Fibroblast of skin of abdomen (primary cell): ENCODE data around the gene URGCP.
"Not testable (repeated sequence)": the region's sequence is repeated elsewhere in the genome, so short reads cannot be mapped to it uniquely, and the experiment has no call there.

ENCODE experiments used
- DNase-seq: peaks from one replicate; pipeline ENCODE4 v3.0.0-alpha.2; 2013

The URGCP gene

DNA sequence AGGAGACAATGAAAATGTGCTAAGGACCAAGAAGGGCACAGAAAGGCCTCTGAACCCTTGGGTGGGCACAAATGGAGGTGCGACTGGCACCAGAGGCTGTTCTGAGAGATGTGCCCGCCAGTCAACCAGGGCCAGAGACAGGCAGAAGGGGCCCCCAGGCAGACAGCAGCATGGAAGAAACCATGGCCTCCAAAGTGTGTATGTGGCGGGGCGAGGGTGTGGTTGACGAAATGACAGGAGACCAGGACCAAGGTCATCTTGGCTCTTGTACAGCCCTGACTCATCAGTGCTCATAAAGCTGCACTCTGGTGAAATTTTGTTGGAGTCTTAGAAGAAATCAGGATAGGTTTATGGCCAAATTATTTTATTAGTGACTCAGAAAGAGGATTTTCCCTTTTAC, 33.1 kb downstream of the URGCP start:
- DNase-seq: peak; percentile 59

DNA sequence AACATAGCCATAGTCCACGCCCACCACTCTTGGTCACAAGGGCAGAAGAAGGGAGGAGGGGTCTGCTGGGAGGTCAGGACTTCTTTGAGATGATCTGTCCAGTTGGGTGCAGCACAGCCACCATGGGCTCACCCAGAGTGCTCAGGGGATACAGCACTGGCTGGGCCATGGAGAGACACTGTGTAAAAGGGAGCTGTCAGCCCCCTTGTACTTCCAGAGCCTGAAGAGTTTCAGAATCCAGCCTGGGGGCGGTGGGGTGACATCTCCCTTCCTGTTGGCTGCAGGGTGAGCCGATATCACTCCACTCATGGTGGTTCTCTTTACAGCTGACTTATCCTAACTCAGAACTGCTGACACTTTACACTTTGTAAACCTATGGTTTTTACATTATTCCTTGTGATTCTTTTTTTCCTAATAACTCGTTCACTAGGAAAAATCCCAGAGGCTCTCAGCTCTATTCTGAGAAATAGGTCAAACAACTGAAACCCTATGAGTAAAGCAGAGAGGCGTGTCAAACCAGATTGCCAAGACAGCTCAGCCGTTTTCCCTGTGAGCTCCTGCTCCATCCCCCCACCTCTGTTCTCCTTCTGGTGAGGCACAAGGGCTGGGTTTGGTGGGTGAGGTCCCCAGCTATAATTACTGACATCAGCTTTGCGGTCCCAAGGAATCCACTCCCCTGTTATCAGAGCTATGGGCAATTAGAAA, 33.8 kb downstream of the URGCP start:
- peak; percentile 76 for DNase-seq

DNA sequence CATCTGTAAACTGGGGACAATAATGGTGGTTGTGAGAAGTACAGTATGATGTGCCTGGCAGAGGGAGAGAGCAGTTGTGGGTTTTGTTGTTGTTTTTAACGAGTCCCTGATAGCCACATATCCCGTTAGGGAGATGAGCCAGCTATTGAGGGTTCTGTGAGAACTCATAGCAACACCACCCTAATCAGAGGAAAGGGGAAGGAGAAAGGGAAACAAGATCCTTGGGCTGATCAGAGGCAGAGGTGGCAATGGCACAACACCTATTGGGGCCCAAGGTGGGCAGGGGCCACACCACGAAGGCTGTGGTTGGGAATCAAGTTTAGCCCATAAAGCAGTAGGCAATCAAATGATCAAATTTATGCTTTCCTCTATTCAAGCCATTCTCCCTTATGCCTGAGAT, 35.3 kb downstream of the URGCP start:
- DNase-seq: no peak

DNA sequence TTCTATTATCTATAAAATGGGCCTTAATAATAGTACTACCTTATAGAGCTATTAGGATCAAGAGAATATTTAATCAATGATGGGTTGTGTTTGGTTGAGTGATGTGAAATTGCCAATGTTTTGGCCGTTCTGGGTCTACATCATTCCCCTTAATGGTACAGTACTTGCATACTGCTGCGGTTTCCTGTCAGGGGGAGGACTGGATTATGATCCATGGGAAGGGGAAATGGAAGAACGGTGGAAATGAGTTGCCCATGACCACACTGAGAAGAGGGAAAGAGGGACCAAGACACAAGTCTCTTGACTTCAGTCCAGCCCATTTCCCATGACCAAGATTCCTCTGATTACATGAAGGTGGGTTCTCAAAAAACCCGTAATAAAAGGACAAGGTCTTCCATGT, 36.1 kb downstream of the URGCP start:
- DNase-seq: no peak

DNA sequence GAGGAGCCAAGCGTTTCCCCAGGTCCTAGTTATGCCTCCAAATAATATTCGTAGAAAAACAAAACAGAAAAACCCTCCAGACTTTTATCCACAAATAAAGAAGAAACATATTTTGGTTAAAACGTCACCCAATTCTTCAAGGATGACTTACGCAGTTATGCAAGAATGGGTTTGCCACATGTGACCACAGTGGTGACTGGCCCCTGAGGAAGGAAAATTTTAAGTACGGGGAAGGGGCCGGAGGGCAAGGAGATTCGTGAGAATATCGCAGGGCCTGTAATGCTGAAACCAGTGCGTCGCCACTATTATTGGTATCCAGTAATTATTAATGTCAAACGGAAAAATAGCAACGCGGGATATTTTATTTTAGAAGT, 36.5 kb downstream of the URGCP start:
- DNase-seq: peak; percentile 93

DNA sequence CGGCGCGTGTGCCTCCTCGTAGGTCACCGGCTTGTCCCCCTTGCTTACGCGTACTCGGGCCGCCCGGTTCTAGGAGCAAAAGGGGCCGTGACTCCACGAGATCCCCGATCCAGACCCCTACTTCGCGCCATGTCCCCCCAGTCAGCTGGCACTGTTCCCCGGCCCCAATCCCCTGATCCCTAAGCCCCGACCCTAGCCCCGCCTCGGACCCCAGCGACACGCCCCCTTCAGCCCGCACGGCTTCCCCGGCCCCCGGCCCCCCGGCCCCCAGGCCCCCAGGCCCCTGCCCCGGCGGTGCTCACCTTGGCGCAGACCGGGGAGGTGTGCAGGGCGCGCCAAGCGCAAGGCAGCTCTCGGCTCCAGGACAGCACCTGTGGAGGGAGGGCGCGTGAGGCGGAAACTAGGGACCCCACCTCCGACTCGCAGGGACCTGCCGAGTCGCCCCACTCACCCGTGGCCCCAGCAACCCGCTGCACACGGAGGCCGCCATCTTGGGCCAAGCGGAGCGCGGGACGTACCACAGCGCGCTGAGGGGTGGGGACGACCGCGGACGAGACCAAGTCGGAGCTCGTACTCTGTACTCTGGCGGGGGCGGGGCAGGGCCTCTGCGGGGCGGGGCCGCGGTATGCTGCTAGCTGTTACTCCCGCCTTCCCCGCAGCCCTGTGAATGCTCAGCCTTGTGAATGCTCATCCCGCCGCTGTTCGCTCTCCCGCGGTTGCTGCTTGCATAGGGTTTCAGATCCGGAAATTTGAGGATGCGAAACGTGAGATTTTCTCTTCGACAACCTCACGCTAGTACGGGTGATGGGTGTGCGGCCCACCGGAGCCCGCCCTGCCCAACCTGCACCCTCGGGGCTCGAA, 37.2 kb downstream of the URGCP start, which contains the start of gene MRPS24:
MRPS24 (minus strand) TSS at position 512 of the 861 bp plus-strand sequence; CDS start at position 490, 22 bp downstream.
- DNase-seq: peak; percentile 97

DNA sequence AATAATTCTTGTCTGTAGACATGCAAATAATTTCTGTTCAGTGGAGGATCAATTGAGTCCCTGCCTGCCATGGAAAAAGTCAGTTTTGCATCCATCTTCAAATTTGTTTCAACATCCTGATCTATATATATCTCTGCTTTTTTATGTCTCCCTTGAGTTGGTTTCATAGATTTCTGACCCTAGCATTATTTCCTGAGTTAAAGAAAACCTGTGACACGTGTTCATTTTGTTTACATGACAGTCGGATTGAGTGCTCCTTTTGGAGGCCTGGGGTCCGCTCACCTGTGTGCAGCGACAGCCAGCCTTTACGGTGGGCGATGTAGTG, 37.8 kb downstream of the URGCP start:
- no peak for DNase-seq

DNA sequence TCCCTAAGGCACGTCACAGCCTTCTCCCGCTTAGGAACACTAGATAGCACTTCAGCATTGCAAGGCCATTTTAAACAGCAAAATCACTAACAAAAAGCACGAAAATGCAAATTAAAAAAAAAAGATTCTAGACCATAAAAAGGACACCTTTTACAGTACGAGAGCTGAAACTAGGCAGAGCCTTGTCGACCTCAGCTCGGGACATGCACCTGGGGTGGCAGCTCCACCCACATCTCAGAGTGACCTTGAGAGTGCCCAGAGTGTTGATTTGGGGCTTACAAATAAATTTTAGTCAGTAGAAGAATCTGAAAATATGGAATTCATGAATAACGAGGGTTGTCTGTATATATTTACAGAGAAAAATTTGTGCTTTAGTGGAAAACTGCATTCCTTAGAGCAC, 38.2 kb downstream of the URGCP start:
- DNase-seq: no peak

DNA sequence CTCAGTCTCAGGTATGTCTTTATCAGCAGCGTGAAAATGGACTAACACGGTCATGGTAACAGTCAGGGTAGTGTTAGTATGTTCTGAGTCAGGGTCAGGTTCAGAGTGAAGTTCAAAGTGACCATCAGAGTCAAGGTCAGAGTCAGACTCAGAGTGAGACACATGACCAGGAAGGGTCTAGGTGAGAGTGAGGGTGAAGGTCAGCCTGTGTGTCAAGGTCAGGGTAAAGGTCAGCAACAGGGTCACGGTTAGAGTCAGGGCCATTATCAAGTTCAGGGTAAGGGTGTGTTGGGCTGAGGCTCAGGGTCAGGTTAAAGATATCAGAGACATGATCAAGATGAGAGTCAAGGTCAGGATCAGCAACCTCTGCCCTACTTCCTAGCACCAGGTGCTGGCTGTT, 41.1 kb downstream of the URGCP start:
- DNase-seq: no peak

DNA sequence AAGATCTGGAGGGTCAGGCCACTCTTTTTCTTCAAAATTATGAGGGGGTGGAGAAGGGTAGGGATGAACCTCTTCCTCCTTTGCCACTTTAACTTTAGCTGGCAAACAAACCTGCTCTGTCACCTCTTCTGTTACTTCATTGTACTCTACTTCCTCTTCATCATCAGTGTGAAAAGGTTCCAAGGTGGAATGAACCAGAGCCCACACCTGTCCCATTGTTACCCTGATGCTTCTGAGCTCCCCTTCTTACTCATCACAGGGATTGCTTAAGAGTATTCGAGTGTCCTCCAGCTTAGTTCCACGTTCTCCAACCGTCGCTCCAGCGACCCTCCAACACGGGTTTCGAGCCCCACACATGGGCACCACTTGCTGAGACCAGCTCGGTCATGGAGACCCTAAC, 42.3 kb downstream of the URGCP start:
- no peak for DNase-seq

DNA sequence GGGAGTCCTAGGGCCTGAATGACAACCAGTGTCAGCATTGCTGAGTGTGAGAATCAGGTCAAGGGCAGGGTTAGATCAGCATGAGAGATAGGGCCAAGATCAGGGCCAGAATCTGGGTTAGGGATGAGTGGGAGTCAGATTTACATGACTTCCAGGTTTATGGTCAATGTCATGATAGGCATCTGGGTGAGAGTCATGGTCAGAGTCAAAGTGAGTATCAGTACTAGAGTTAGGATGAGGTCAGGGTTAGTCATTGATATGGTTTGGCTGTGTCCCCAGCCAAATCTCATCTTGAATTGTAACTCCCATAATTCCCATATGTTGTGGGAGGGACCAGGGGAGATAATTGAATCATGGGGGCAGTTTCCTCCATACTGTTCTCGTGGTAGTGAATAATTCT, 49.4 kb downstream of the URGCP start:
- no peak for DNase-seq

DNA sequence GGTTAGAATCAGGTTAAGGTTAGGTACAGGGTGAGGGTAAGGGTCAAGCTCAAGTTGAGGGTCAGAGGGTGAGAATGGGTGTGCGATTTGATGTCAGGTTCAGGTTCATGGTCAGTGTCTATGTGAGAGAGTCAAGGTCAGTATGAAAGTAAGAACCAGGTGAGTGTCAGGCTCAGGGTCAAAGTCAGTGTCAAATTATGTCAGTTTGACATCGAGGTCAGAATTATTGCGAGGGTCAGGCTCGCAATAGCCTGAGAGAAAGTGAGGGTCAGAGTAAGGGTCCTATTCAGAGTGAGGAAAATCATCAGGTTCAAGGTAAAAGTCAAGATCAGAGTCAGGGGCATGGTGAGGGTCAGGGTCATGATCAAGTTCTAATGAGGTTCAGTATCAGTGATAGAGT, 50.1 kb downstream of the URGCP start:
- no peak for DNase-seq

DNA sequence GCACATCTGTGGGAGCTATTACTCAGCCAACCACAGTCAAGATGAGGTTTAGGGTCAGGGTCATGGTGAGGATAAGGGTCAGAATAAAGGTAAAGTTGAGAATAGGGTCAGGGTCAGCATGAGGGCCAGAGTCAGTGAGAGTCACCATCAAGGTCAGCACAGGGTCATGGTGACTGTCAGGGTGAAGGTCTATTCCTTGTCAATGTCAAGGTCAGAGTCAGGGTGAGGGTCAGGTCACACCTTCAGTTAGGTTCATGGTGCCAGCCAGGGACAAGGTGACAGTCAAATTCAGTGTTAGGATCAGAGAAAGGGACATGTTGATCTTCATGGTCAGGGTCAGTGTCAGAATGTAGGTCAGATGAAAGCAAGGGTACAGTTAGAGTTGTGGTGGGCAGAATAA, 51.2 kb downstream of the URGCP start:
- no peak for DNase-seq

DNA sequence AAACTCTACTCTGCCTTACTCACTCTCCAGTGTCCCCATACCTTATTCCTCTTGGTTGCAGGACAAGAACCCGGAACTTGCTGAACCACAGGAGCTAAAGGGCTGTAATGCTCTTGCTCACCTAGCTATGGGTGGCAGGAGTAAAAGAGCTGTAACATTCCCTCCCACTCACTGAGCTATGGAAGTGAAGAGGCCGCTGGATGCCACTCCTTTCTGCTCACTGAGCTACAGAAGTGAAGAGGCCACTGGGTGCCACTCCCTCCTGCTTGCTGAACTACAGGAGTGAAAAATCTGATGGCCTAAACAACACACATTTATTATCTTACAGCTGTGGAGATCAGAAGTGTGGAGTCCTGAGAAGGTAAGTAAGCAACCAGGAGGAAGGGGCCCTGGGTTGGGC, 54.6 kb downstream of the URGCP start:
- no peak for DNase-seq

DNA sequence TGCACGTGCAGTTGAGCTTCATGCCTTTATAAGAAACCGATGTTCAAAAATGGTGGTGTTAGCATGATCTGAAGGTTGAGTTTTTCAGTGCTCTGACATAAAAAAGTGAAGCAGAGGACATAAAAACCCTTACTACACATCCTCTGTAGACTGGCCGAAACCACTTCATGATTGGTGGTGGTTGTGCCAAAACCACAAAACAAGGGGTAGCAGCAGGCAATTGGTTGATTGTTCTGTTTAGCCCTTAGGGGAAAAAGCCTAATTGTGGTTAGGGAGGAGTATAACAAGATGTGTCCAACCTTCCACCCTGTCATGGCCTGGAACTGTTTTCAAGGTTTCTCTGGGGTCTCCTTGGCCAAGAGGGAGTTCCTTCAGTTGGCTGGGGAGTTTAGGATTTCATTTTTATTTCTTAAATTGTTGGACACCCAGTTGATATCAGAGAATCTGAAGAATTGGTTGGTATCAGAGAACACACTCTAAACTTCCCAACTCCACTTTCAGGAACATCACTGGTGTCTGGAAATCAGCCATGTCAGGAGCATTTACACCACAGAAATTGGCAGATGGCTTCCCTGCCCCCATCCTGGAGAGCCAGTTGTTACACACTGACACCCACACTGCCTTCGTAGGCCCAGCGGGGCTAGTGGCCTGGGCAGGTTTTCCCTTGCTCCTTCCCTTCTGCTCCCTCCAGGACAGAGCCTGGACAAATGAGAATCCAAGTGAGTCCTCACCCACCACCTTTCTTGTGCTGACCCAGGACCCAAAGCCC, 55.9 kb downstream of the URGCP start:
- DNase-seq: no peak

DNA sequence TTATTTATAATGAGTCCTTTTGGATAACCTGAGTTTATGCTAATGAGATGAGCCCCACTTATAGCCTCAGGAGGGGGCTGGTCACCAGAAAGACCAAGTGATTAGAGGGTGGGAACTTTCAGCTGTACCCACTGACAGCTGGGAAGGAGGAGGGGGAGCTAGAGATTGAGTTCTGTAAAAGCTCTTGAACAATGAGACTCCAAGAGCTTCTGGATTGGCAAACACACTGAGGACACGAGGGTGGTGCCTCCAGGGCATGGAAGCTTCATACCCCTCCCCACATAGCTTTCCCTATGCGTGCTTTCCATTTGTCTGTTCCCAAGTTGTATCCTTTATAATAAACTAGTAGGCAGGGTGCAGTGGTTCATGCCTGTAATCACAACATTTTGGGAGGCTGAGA, 57.3 kb downstream of the URGCP start:
- DNase-seq: no peak

DNA sequence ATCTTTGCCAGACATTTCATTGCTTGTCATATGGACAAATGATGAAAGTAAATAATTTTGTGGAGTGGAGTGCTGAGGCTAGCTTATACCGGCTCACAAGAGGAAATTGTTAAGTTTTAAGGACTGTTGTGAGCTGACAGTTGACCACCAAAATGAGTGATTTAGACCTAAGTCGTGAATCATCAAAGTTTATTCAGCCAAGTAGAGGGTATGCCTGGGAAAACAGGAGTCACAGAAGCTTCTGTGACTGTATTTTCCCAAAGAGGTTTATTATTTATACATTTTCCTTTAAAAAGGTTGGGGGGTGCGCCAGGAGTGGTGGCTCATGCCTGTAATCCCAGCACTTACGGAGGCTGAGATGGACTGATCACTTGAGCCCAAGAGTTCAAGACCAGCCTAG, 58.9 kb downstream of the URGCP start:
- peak; percentile 57 for DNase-seq

DNA sequence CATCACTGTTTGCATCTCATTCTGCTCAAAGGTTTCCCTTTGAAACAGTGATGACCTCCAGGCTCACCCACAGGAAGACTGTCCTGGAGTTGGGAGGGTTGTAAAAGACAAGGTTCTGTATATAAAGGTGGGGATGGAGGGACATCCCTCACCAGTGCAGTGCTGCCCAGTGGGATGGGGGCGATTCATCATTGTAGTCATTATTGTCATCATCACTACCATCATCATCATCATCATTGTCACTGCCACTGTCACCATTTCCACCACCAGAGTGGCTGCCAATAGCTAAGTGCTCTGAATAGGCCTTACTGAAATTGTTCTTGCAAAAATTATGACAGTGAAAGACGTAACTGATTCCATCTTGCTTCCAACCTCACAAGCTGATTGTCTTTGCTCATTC, 61.7 kb downstream of the URGCP start:
- DNase-seq: no peak

DNA sequence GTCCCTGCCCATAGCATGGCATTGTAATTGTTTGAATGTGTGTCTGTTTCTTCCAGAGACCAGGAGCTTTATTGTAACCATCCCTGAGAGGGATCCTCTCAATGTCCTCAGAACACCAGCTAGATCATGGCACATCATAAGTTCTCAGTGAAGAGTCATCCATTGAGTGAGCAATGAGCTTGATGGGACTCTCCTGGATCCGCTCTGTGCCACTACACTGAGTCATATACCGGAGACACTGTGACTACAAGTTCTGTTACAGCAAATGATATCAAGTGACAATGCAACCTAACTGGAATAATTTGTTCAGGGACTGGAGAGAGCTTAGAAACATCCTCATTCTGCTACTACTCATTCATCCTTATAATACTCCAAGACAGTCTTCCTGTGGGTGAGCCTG, 62.1 kb downstream of the URGCP start:
- no peak for DNase-seq

DNA sequence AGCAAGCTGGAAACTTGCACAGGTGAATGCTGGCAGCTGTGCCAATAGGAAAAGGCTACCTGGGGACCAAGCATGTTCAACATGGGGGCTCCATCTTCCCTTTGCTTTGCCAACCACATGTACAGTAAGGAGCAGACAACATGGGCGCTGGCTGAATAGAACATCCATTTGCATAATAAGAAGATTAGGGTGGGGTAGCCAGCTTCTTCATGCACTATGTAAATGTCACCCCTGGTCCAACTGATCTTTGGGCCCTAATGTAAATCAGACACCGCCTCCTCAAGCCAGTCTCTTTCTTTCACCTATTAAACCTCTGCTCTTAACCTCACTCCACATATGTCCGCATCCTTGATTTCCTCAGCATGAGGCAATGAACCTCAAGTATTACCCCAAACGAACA, 63.1 kb downstream of the URGCP start:
- no peak for DNase-seq

DNA sequence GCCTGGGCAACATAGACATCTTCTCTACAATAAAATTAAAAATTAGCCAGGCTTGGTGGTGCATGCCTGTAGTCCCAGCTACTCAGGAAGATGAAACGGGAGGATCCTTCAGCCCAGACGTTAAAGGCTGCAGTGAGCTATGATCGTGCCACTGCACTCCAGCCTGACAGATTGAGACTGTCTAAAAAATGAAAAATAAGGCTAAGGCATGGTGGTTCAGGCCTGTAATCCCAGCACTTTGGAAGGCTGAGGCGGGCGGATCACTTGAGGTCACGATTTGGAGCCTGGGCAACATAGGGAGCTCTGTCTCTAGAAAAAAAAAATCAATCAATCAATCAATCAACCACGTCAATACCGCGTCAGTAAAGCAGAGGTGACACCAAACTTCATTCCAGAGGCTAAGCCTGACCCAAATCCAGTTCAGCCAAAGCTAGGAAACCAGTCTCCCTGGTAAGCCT, 68.2 kb downstream of the URGCP start:
- DNase-seq: no peak

DNA sequence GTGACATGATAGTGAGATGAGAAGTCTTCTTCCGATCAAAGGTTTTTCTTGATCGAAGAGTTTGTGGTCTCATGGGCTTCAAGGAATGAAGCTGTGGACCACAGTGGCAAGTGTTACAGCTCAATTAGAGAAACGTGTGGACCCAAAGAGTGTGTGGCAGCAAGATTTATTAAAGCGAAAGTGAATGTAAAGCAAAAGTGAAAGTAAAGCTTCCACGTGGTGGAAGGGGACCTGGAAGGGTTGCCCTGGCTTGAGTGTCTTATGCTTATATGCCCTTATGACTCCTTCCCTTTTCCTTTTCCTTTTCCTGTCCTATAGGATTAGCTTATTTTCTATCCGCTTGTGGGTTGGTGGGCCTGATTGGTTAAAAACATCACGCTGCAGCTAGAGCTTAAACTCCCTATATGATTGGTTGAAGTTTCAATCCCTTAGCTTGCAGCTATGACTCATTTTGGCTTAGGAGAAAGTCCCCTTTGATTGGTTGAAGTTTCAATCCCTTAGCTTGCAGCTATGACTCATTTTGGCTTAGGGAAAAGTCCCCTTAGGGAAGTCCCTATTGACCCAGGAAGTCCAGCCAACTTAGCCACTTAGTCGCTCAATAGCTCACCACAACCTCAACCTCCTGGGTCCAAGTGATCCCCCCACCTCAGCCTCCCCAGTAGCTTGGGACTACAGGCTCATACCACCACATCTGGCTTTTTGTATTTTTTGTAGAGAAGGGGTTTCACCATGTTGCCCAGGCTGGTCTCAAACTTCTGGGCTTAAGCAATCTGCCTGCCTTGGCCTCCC, 71.7 kb downstream of the URGCP start:
- peak; percentile 10 for DNase-seq

DNA sequence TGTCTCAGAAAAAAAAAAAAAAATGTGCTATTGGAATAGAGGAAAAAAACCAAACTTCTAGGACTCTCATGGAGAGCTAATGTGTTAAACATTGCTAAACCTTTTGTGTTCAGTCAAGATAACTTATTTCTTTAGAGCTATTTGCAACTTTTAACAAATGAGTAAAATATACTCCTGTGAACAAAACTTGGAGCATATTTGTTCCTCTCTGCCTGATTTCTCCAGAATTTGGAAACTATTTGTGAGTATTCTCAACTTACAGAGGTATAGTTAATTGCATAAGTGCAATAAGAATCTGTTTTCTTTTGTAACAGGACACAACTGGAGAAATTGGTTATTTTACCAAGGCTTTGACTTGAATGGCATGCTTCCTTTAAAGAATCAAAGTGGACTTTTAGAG, 75.5 kb downstream of the URGCP start:
- DNase-seq: not testable (repeated sequence)
